GM12865 (cell line): Measurements from ENCODE around the gene GGPS1.
"Not testable (repeated sequence)": the region's sequence is repeated elsewhere in the genome, so short reads cannot be mapped to it uniquely, and the experiment has no call there.

ENCODE experiments used
- DNase-seq: peaks from one replicate; pipeline ENCODE4 v3.0.0; 2010; ENCODE audit warnings: low read depth
- H3K4me3 ChIP-seq: 2 replicates; pipeline ENCODE4 v1.5.1; 2011; ENCODE audit warnings: mild to moderate bottlenecking, low read depth, low read length, control low read depth
- CTCF ChIP-seq: IDR thresholded peaks from 2 replicates; pipeline ENCODE4 v1.5.1; 2011; ENCODE audit warnings: low read length, control low read depth, low read depth, inconsistent platforms; ENCODE audit not compliant: insufficient read depth; ENCODE audit errors: missing control alignments

GGPS1 gene

DNA sequence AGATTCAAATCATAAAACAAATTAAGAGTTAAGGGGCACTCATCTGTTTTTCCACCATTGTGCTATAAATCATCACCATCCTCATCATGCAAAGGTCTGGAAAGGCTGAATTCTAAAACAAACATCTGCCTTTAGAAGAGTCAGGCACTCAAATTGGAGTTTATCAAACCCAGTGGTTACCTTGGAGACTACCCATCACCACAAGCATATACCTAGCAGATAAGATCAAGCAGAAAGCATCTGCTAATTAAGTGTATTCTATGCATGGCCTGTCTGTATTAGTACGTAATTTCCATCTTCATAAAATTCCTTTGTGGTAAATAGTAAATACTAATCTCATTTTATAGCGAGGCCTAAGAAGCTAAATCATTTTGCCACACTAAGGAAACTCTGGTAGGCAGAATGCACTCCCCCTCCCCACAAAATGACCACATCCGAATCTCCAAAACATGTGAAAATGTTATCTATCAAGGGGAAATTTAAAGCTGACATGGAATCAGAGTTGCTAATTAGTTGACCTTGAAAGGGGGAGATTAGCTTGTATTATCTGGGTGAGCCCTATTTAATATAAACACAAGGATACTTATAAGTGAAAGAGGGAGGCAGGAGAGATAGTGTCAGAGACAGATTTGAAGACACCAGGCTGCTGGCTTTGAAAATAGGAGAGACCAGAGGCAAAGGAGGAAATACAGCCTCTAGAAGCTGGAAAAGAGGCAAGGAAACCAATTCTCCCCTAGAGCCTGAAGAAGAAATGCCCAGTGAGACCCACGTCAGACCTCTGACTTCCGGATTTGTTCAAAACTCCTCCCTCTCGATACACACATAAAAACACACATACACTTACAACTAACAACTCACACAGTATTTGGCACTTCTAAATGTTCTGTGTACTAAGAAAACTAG, 23.6 kb upstream of the GGPS1 start:
- TF ChIP-seq CTCF: no peak
- no peak overlapping the region for H3K4me3 ChIP-seq
- DNase-seq: peak; percentile 12

- no peak overlapping the region for H3K4me3 ChIP-seq
- DNase-seq: no peak
- TF ChIP-seq CTCF: no peak
Observed at GRCh38 chr1:235307158-235308124, 20.9 kb upstream of the GGPS1 start.

DNA sequence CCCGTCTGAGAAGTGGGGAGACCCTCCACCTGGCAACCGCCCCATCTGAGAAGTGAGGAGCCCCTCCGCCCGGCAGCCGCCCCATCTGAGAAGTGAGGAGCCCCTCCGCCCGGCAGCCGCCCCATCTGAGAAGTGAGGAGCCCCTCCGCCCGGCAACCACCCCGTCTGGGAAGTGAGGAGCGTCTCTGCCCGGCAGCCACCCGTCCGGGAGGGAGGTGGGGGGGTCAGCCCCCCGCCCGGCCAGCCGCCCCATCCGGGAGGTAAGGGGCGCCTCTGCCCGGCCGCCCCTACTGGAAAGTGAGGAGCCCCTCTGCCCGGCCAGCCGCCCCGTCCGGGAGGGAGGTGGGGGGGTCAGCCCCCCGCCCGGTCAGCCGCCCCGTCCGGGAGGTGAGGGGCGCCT, 19.2 kb upstream of the GGPS1 start:
- DNase-seq, H3K4me3 ChIP-seq: not testable (repeated sequence)

DNA sequence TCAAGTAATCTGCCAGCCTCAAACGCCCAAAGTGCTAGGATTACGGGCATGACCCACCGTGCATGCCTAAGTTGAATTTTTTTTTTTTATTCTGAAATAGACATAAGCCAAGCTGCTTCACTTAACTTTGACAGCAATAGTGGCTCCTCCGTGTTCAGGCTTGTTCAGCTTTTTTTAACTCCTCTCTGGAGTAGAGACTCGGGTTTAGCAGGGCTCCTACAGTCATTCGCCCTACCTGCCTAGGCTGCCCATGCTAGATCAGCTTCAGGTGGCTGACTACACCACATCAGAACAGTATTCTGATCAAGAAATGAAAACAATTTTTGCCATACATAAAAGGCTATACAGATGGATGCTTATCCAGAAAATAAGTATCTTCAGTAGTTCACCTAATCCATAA, 15.1 kb upstream of the GGPS1 start:
- no peak for DNase-seq
- H3K4me3 ChIP-seq: no peak overlapping the region
- no peak for TF ChIP-seq CTCF

- no peak for DNase-seq
- H3K4me3 ChIP-seq: no peak overlapping the region
- no peak for TF ChIP-seq CTCF
Observed at GRCh38 chr1:235313931-235314678, 14.3 kb upstream of the GGPS1 start.

GRCh38 chr1:235315173-235315572, 13.2 kb upstream of the GGPS1 start:
- DNase-seq: no peak
- no peak for TF ChIP-seq CTCF
- no peak overlapping the region for H3K4me3 ChIP-seq
